GM12873 (cell line): Measurements from ENCODE around the gene TNNI3K.

Source experiments
- TF ChIP-seq, protein P1 (sequence below): IDR thresholded peaks from 2 replicates; pipeline ENCODE4 v1.5.1; 2012; ENCODE audit warnings: low read depth, mild to moderate bottlenecking, moderate library complexity, low read length, control low read depth; ENCODE audit not compliant: insufficient read depth; ENCODE audit errors: missing control alignments

The TNNI3K gene

DNA sequence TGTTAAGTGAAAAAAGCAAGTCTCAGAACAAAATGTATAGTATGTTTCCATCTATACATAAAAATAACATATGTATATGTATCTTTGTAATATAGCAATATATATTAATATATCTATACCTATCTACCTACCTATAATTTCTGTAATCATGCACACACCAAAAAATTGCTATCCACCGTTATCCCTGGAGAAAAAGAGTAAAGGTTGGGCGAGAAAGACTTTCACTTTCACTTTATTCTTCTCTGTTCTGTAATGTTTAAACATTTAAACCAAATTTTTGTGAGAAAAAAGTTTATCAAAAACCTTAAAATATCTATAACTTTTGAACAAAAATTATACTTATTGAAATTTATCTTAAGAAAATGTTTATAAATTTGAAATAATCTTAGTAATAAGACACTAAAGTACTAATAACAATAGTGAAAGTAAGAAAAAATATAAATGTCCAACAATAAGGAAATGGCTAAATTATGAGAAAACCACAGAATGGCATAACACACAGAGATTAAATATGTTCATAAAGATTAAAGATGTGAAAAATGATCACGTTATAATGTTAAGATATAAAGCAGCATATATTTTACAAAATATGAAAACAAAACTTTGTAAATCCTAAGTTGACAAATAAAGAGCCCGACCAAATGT, 351.2 kb downstream of the TNNI3K start:
- TF ChIP-seq, protein P1, sequence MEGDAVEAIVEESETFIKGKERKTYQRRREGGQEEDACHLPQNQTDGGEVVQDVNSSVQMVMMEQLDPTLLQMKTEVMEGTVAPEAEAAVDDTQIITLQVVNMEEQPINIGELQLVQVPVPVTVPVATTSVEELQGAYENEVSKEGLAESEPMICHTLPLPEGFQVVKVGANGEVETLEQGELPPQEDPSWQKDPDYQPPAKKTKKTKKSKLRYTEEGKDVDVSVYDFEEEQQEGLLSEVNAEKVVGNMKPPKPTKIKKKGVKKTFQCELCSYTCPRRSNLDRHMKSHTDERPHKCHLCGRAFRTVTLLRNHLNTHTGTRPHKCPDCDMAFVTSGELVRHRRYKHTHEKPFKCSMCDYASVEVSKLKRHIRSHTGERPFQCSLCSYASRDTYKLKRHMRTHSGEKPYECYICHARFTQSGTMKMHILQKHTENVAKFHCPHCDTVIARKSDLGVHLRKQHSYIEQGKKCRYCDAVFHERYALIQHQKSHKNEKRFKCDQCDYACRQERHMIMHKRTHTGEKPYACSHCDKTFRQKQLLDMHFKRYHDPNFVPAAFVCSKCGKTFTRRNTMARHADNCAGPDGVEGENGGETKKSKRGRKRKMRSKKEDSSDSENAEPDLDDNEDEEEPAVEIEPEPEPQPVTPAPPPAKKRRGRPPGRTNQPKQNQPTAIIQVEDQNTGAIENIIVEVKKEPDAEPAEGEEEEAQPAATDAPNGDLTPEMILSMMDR = no peak

DNA sequence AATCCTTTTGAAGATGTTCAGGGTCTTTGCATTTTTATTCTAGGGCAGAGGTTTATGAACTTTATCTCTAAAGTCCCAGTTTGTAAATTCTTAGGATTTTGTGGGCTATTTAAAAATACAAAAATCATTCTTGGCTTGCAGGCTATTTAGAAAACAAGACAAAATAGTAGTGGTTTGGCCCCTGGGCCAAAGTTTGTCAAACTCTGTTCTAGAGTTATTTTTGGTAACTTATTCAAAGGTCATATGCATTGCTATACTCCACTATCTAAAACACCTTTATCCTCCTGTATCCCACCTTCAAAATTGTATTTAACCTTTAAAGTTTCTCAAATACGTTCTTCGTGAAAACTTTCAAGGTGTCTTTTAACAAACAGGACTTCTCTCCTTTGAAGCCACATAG, 352.7 kb downstream of the TNNI3K start:
- TF ChIP-seq, protein P1 = no peak

DNA sequence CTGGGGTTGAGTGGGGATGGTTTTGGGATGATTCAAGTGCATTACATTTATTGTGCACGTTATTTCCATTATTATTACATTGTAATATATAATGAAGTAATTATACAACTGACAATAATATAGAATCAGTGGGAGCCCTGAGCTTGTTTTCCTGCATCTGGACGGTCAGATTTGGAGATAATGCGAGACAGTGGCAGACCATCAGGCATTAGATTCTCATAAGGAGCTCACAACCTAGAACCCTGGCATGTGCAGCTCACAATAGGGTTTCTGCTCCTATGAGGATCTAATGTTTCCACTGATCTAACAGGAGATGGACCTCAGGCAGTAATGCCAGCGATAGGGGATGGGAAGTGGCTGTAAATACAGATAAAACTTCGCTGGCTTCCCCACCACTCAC, 355.1 kb downstream of the TNNI3K start:
- TF ChIP-seq, protein P1 = no peak

DNA sequence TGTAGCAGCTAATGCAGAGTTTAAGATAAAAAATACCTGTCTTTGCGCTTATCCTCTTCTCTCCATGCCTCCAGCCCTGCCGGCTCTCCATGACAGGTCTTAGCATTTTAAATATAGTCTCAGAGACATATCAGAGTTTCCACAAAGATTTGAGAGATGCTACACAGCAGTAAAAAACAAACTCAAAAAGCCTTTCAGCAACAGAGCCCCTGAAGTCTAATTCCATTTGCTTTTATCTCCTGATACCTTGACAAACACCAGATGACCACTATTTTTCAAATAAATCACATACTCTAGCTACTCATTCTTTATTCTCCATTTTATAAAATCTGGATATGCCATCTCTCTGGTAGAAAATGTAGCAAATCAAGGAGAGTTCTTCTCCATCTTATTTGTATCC, 356.8 kb downstream of the TNNI3K start:
- TF ChIP-seq, protein P1 = no peak

DNA sequence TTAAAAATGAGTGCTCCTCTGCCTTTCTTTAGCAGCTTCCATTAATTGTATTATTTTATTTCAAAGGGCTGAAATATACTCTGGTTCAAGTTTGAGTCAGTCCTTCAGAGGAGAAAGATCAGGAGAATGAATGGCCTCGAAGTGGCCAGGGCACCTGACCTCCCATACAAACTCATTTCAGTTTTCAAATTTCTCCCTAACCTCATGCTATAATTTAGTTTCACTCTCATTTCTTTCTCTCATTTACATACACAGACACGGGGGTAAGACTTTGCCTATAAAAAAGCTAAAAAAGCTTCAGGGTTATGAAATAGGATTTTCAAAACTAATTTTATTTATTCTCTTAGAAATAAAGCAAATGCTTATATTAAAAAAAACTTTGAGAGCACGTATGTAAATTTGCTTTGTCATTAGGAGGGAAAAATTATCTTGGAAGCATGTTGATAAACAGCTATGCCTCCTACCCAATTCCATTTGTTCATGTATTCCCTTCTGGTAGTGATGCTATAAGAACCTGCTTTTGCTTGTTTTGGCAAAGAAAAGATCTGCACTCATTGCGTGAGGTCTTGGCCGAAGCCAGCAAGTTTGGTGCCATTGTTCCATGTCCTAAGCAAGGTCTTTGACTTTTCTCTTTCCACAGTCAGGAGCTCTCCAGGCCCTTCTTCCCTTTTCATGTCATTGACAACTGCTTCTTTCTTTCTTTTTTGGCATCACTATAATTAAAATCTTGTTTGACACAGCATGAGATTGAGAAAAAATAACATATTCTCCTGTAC, 357.6 kb downstream of the TNNI3K start:
- TF ChIP-seq, protein P1 = no peak
